H9 (cell line): ENCODE results near the gene CISD2. TPM values are rescaled to one million over a fixed set of nuclear protein-coding genes. Genes with fewer than 3 reads are reported as not detected.

Experiments used
- DNase-seq: peaks from one replicate; pipeline ENCODE4 v3.0.0-alpha.2; 2017
- H2AFZ ChIP-seq: one replicate; pipeline ENCODE4 v1.6.1; 2013; ENCODE audit warnings: mild to moderate bottlenecking, low read length, control low read depth, moderate library complexity
- H2AK5ac ChIP-seq: 2 replicates; pipeline ENCODE4 v1.6.1; 2013; ENCODE audit warnings: low read length, control low read depth, mixed read lengths; ENCODE audit not compliant: insufficient read length
- H2BK120ac ChIP-seq: one replicate; pipeline ENCODE4 v1.6.1; 2013; ENCODE audit warnings: low read depth, mild to moderate bottlenecking, low read length, control low read depth, inconsistent platforms; ENCODE audit not compliant: poor library complexity, severe bottlenecking
- H2BK12ac ChIP-seq: 2 replicates; pipeline ENCODE4 v1.6.1; 2013; ENCODE audit warnings: low read length, control low read depth, mixed read lengths, low read depth; ENCODE audit not compliant: insufficient read length
- H2BK15ac ChIP-seq: 2 replicates; pipeline ENCODE4 v1.6.1; 2013; ENCODE audit warnings: low read depth, low read length, control low read depth
- H2BK20ac ChIP-seq: one replicate; pipeline ENCODE4 v1.6.1; 2013; ENCODE audit warnings: low read depth, mild to moderate bottlenecking, low read length, control low read depth, inconsistent platforms; ENCODE audit not compliant: poor library complexity, severe bottlenecking
- H2BK5ac ChIP-seq: 2 replicates; pipeline ENCODE4 v1.6.1; 2013; ENCODE audit warnings: low read length, control low read depth, mixed read lengths; ENCODE audit not compliant: insufficient read length
- H3K14ac ChIP-seq: 2 replicates; pipeline ENCODE4 v1.6.1; 2013; ENCODE audit warnings: low read length, control low read depth; ENCODE audit not compliant: insufficient read depth
- H3K18ac ChIP-seq: 2 replicates; pipeline ENCODE4 v1.6.1; 2013; ENCODE audit warnings: low read depth, mild to moderate bottlenecking, mixed read lengths, low read length, control low read depth; ENCODE audit not compliant: insufficient read length
- H3K23ac ChIP-seq: 2 replicates; pipeline ENCODE4 v1.6.1; 2013; ENCODE audit warnings: low read length, control low read depth, mixed read lengths, low read depth; ENCODE audit not compliant: insufficient read length
- H3K23me2 ChIP-seq: 2 replicates; pipeline ENCODE4 v1.6.1; 2013; ENCODE audit warnings: low read depth, mild to moderate bottlenecking, mixed read lengths, low read length, control low read depth; ENCODE audit not compliant: insufficient read length, poor library complexity, severe bottlenecking
- H3K27ac ChIP-seq: 2 replicates; pipeline ENCODE4 v1.5.1; 2013; ENCODE audit warnings: low read length, control low read depth, mixed read lengths, low read depth; ENCODE audit not compliant: insufficient read length
- H3K27me3 ChIP-seq: 2 replicates; pipeline ENCODE4 v1.6.1; 2013; ENCODE audit warnings: low read length, control low read depth, inconsistent platforms; ENCODE audit not compliant: insufficient read depth
- H3K4ac ChIP-seq: 2 replicates; pipeline ENCODE4 v1.6.1; 2013; ENCODE audit warnings: low read depth, mild to moderate bottlenecking, control low read depth, inconsistent platforms, low read length, moderate library complexity
- H3K4me1 ChIP-seq: 2 replicates; pipeline ENCODE4 v1.6.1; 2013; ENCODE audit warnings: low read length, control low read depth, inconsistent platforms; ENCODE audit not compliant: insufficient read depth
- H3K4me2 ChIP-seq: 2 replicates; pipeline ENCODE4 v1.6.1; 2013; ENCODE audit warnings: low read length, control low read depth, mixed read lengths; ENCODE audit not compliant: insufficient read length, insufficient read depth
- H3K56ac ChIP-seq: 2 replicates; pipeline ENCODE4 v1.6.1; 2013; ENCODE audit warnings: low read depth, mild to moderate bottlenecking, mixed read lengths, low read length, control low read depth; ENCODE audit not compliant: insufficient read length
- H3K79me1 ChIP-seq: 2 replicates; pipeline ENCODE4 v1.6.1; 2013; ENCODE audit warnings: low read depth, mild to moderate bottlenecking, moderate library complexity, low read length, control low read depth, inconsistent platforms; ENCODE audit not compliant: insufficient read depth, poor library complexity, severe bottlenecking
- H3K79me2 ChIP-seq: 2 replicates; pipeline ENCODE4 v1.6.1; 2013; ENCODE audit warnings: low read length, control low read depth, inconsistent platforms; ENCODE audit not compliant: insufficient read depth
- H3K9ac ChIP-seq: 2 replicates; pipeline ENCODE4 v1.6.1; 2013; ENCODE audit warnings: low read length, control low read depth, mixed read lengths; ENCODE audit not compliant: insufficient read length; ENCODE audit errors: extremely low read depth
- H3K9me3 ChIP-seq: one replicate; pipeline ENCODE4 v1.6.1; 2013; ENCODE audit warnings: low read depth, low read length, inconsistent platforms; ENCODE audit not compliant: control insufficient read depth
- H3T11ph ChIP-seq: one replicate; pipeline ENCODE4 v1.6.1; 2013; ENCODE audit warnings: mild to moderate bottlenecking, low read length, control low read depth, inconsistent platforms
- H4K20me1 ChIP-seq: one replicate; pipeline ENCODE4 v1.6.1; 2013; ENCODE audit not compliant: control insufficient read depth, insufficient read length, insufficient read depth
- H4K5ac ChIP-seq: 2 replicates; pipeline ENCODE4 v1.6.1; 2013; ENCODE audit warnings: low read depth, mild to moderate bottlenecking, mixed read lengths, low read length, control low read depth; ENCODE audit not compliant: insufficient read length
- H4K8ac ChIP-seq: replicated peaks from 2 replicates; pipeline ENCODE4 v1.6.1; 2013; ENCODE audit warnings: low read length, control low read depth, mixed read lengths, low read depth; ENCODE audit not compliant: insufficient read length
- H4K91ac ChIP-seq: 2 replicates; pipeline ENCODE4 v1.6.1; 2013; ENCODE audit warnings: low read depth, mild to moderate bottlenecking, moderate library complexity, mixed read lengths, low read length, control low read depth; ENCODE audit not compliant: insufficient read length
- H3K27ac Mint-ChIP-seq, 3 experiments: 2 replicates in 2 of 3; 3 replicates in 1 of 3; pipeline ENCODE4 v1.8.0; 2020 to 2021; ENCODE audit warnings: mixed read lengths in 3 of 3, mild to moderate bottlenecking in 1 of 3, moderate library complexity in 1 of 3
- H3K27me3 Mint-ChIP-seq: 2 replicates; pipeline ENCODE4 v1.8.0; 2021; ENCODE audit warnings: low read depth, mild to moderate bottlenecking, moderate library complexity, mixed read lengths
- H3K36me3 Mint-ChIP-seq, 3 experiments: 2 replicates in 2 of 3; 3 replicates in 1 of 3; pipeline ENCODE4 v1.8.0; 2020 to 2021; ENCODE audit warnings: low read depth in 3 of 3, mixed read lengths in 3 of 3; ENCODE audit not compliant: insufficient read depth in 1 of 3
- H3K4me1 Mint-ChIP-seq, 2 experiments: 2 replicates each; pipeline ENCODE4 v1.8.0; 2020; ENCODE audit warnings: mixed read lengths in 2 of 2
- H3K4me3 Mint-ChIP-seq, 2 experiments: 2 replicates in 1 of 2; 3 replicates in 1 of 2; pipeline ENCODE4 v1.8.0; 2020 to 2021; ENCODE audit warnings: mild to moderate bottlenecking in 2 of 2, mixed read lengths in 2 of 2, moderate library complexity in 1 of 2
- H3K9me3 Mint-ChIP-seq, 2 experiments: 2 replicates in 1 of 2; 3 replicates in 1 of 2; pipeline ENCODE4 v1.8.0; 2020; ENCODE audit warnings: mild to moderate bottlenecking in 2 of 2, mixed read lengths in 2 of 2, moderate library complexity in 1 of 2
- CTCF ChIP-seq: fragments of 200-600 bp; sonication (generic); conservative IDR thresholded peaks from 3 replicates; pipeline ENCODE4 v1.8.0; 2021; ENCODE audit warnings: antibody characterized with exemption, mild to moderate bottlenecking
- WGBS: extraction: QIAGEN DNeasy Blood & Tissue Kit; methylation state at CpG from one replicate; pipeline ENCODE4 v1.1.7; 2013; ENCODE audit warnings: missing lambda C conversion rate, low lambda C conversion rate, mixed read lengths; ENCODE audit not compliant: insufficient read length; ENCODE audit errors: extremely low coverage; 5-methylcytosine and 5-hydroxymethylcytosine counted together
- total RNA-seq: library from RNA; stranded (reverse); gene quantifications from 2 replicates; pipeline ENCODE4 v1.2.1, GENCODE V29; 2021

Gene CISD2
- total RNA-seq, 1 experiment from 2014 or later: 45.6 TPM

DNA sequence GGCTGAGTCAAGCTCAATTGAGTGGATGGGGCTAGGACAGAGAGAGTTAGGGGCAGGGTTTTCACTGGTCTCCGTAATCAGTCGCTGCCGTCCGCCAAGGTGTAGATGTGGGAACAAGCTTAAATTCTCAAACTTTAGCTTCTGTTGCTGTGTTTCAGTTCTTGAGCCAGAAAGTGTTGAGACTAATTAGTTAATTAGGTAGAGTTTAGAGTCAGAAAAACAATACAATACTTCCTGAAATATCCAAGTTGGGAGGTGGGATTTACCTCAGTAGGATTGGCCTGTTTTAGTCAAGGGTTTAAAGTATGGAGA, 40.3 kb upstream of the CISD2 start:
- no peak overlapping the region for H3K23ac ChIP-seq
- H3K18ac ChIP-seq: peak overlapping the region; percentile 29
- TF ChIP-seq CTCF: no peak
- H3K27me3 ChIP-seq: no peaks in the 10 kb centered on the region
- no peak overlapping the region for H2BK12ac ChIP-seq
- no peak overlapping the region for H2BK20ac ChIP-seq
- no peak overlapping the region for H3K56ac ChIP-seq
- no peak overlapping the region for H2BK15ac ChIP-seq
- no peaks in the 10 kb centered on the region for H3K9me3 ChIP-seq
- H3K79me1 ChIP-seq: no peaks in the 10 kb centered on the region
- no peak overlapping the region for H3K4ac ChIP-seq
- no peaks in the 10 kb centered on the region; the same call in 1 of the 2 replicates for H3K4me1 ChIP-seq
- H3K79me2 ChIP-seq: peaks cover 30% of the 10 kb centered on the region; the same call in 1 of the 2 replicates
- Mint-ChIP-seq H3K9me3 (no peaks in the 10 kb centered on the region; a peak in 1 of 5 replicates), H3K27ac (no peak overlapping the region; a peak in 2 of 7 replicates), H3K36me3 (peaks cover 0 to 6% (median 0%) of the 10 kb centered on the region in 3 experiments; a peak in 5 of 7 replicates), H3K4me3 (no peak overlapping the region), H3K4me1 (peaks cover 33 to 46% of the 10 kb centered on the region in 2 experiments), H3K27me3 (no peaks in the 10 kb centered on the region)
- H2AFZ ChIP-seq: no peak overlapping the region
- no CpG with 5 or more reads among the region's 4 CpGs for WGBS
- H4K5ac ChIP-seq: peak overlapping the region; percentile 15
- no peak overlapping the region for H2BK120ac ChIP-seq
- no peak overlapping the region for H2AK5ac ChIP-seq
- H3T11ph ChIP-seq: no peak overlapping the region
- peak overlapping the region; percentile 84 for H3K9ac ChIP-seq
- no peak overlapping the region for H4K91ac ChIP-seq
- no peak overlapping the region for H4K8ac ChIP-seq
- no peak for DNase-seq
- peak overlapping the region; percentile 55 for H3K14ac ChIP-seq
- H4K20me1 ChIP-seq: peaks cover 2% of the 10 kb centered on the region
- peak overlapping the region; percentile 33 for H2BK5ac ChIP-seq
- peak overlapping the region; percentile 89 for H3K27ac ChIP-seq
- H3K23me2 ChIP-seq: no peaks in the 10 kb centered on the region
- peak overlapping the region; percentile 59 for H3K4me2 ChIP-seq
